ENCODE results near the gene G3BP2. TPM values are rescaled to one million over a fixed set of nuclear protein-coding genes. Genes with fewer than 3 reads are reported as not detected.

The G3BP2 gene
- total and polyA plus RNA-seq, 2 donors: 43.3 to 101 TPM

- no peaks in the 10 kb centered on the region for H3K4me1 ChIP-seq (ENCODE audit: control insufficient read depth in 2 of 2, insufficient read depth in 2 of 2, low read length in 2 of 2)
- no peaks in the 10 kb centered on the region for H3K36me3 ChIP-seq (ENCODE audit: control insufficient read depth in 2 of 2, insufficient read depth in 2 of 2, low read length in 1 of 2)
- no peak overlapping the region for H3K27ac ChIP-seq (ENCODE audit: low read depth in 1 of 2, low read length in 1 of 2)
- no peak overlapping the region for H3K4me3 ChIP-seq (ENCODE audit: low read length in 2 of 2)
- H3K27me3 ChIP-seq (ENCODE audit: control insufficient read depth in 2 of 2, insufficient read depth in 1 of 2, low read length in 1 of 2): no peaks in the 10 kb centered on the region
- H3K9me3 ChIP-seq (ENCODE audit: control insufficient read depth in 2 of 2, insufficient read depth in 1 of 2, low read length in 1 of 2): no peaks in the 10 kb centered on the region
- 96% methylated on average over 1 of the region's 1 CpG for WGBS
- no peak for DNase-seq (ENCODE audit: low read depth in 6 of 9, low spot score in 9 of 9)
Measured at GRCh38 chr4:75612306-75612705, 60.9 kb downstream of the G3BP2 start.

- Histone ChIP-seq H3K4me3 (ENCODE audit: low read length in 2 of 2) (no peak overlapping the region), H3K4me1 (ENCODE audit: control insufficient read depth in 2 of 2, insufficient read depth in 2 of 2, low read length in 2 of 2) (no peaks in the 10 kb centered on the region), H3K27ac (ENCODE audit: low read depth in 1 of 2, low read length in 1 of 2) (no peak overlapping the region), H3K36me3 (ENCODE audit: control insufficient read depth in 2 of 2, insufficient read depth in 2 of 2, low read length in 1 of 2) (no peaks in the 10 kb centered on the region), H3K9me3 (ENCODE audit: control insufficient read depth in 2 of 2, insufficient read depth in 1 of 2, low read length in 1 of 2) (no peaks in the 10 kb centered on the region), H3K27me3 (ENCODE audit: control insufficient read depth in 2 of 2, insufficient read depth in 1 of 2, low read length in 1 of 2) (no peaks in the 10 kb centered on the region)
- 98% methylated on average over 4 of the region's 4 CpGs for WGBS
- no peak for DNase-seq (ENCODE audit: low read depth in 6 of 9, low spot score in 9 of 9)
Measured at GRCh38 chr4:75605928-75606327, 67.3 kb downstream of the G3BP2 start.

- WGBS: 97% methylated on average over 4 of the region's 4 CpGs
- no peak overlapping the region for H3K4me3 ChIP-seq (ENCODE audit: low read length in 2 of 2)
- no peaks in the 10 kb centered on the region for H3K27me3 ChIP-seq (ENCODE audit: control insufficient read depth in 2 of 2, insufficient read depth in 1 of 2, low read length in 1 of 2)
- H3K36me3 ChIP-seq (ENCODE audit: control insufficient read depth in 2 of 2, insufficient read depth in 2 of 2, low read length in 1 of 2): no peaks in the 10 kb centered on the region
- no peaks in the 10 kb centered on the region for H3K4me1 ChIP-seq (ENCODE audit: control insufficient read depth in 2 of 2, insufficient read depth in 2 of 2, low read length in 2 of 2)
- no peak for DNase-seq (ENCODE audit: low read depth in 6 of 9, low spot score in 9 of 9)
- no peaks in the 10 kb centered on the region for H3K9me3 ChIP-seq (ENCODE audit: control insufficient read depth in 2 of 2, insufficient read depth in 1 of 2, low read length in 1 of 2)
- H3K27ac ChIP-seq (ENCODE audit: low read depth in 1 of 2, low read length in 1 of 2): no peak overlapping the region
Measured at GRCh38 chr4:75599647-75600046, 73.6 kb downstream of the G3BP2 start.

DNA sequence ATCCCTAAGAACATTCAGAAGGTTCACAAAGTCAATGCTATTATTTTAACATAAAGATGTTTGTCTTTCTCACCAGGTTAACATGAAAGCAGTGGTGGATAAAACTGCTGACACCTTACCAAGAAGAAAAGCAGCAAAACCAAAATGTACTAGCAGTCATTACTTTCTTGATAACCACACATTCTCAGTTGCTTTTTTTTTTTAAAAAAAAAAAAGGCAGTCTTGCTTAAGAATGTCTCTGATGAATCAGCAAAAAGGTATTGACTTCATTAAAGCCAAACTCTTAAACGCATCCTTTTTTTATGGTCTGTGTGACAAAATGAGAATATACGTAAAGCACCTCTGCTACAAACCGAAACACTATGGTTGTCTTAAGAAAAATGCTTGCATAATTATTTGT lies 74.8 kb downstream of the G3BP2 start:
- no peaks in the 10 kb centered on the region for H3K27me3 ChIP-seq (ENCODE audit: control insufficient read depth in 2 of 2, insufficient read depth in 1 of 2, low read length in 1 of 2)
- DNase-seq (ENCODE audit: low read depth in 6 of 9, low spot score in 9 of 9): no peak
- 57% methylated on average over 3 of the region's 3 CpGs for WGBS

GRCh38 chr4:75596061-75596460 lies 77.2 kb downstream of the G3BP2 start:
- whole genome bisulfite sequencing: 95% methylated on average over 3 of the region's 3 CpGs
- H3K27me3 ChIP-seq (ENCODE audit: control insufficient read depth in 2 of 2, insufficient read depth in 1 of 2, low read length in 1 of 2): no peaks in the 10 kb centered on the region
- no peaks in the 10 kb centered on the region for H3K9me3 ChIP-seq (ENCODE audit: control insufficient read depth in 2 of 2, insufficient read depth in 1 of 2, low read length in 1 of 2)
- no peak overlapping the region for H3K27ac ChIP-seq (ENCODE audit: low read depth in 1 of 2, low read length in 1 of 2)
- no peaks in the 10 kb centered on the region for H3K36me3 ChIP-seq (ENCODE audit: control insufficient read depth in 2 of 2, insufficient read depth in 2 of 2, low read length in 1 of 2)
- H3K4me3 ChIP-seq (ENCODE audit: low read length in 2 of 2): no peak overlapping the region
- H3K4me1 ChIP-seq (ENCODE audit: control insufficient read depth in 2 of 2, insufficient read depth in 2 of 2, low read length in 2 of 2): no peaks in the 10 kb centered on the region
- DNase-seq (ENCODE audit: low read depth in 6 of 9, low spot score in 9 of 9): no peak

More for the DNA sequence above, 74.8 kb downstream of the G3BP2 start:
- no peaks in the 10 kb centered on the region for H3K36me3 ChIP-seq (ENCODE audit: control insufficient read depth in 2 of 2, insufficient read depth in 2 of 2, low read length in 1 of 2)
- H3K27ac ChIP-seq (ENCODE audit: low read depth in 1 of 2, low read length in 1 of 2): no peak overlapping the region
- H3K4me1 ChIP-seq (ENCODE audit: control insufficient read depth in 2 of 2, insufficient read depth in 2 of 2, low read length in 2 of 2): no peaks in the 10 kb centered on the region
- H3K4me3 ChIP-seq (ENCODE audit: low read length in 2 of 2): no peak overlapping the region
- H3K9me3 ChIP-seq (ENCODE audit: control insufficient read depth in 2 of 2, insufficient read depth in 1 of 2, low read length in 1 of 2): no peaks in the 10 kb centered on the region

GRCh38 chr4:75593393-75593792 lies 79.8 kb downstream of the G3BP2 start:
- H3K36me3 ChIP-seq (ENCODE audit: control insufficient read depth in 2 of 2, insufficient read depth in 2 of 2, low read length in 1 of 2): no peaks in the 10 kb centered on the region
- no peak for DNase-seq (ENCODE audit: low read depth in 6 of 9, low spot score in 9 of 9)
- 100% methylated on average over 1 of the region's 1 CpG for WGBS
- H3K27ac ChIP-seq (ENCODE audit: low read depth in 1 of 2, low read length in 1 of 2): no peak overlapping the region
- no peak overlapping the region for H3K4me3 ChIP-seq (ENCODE audit: low read length in 2 of 2)
- H3K4me1 ChIP-seq (ENCODE audit: control insufficient read depth in 2 of 2, insufficient read depth in 2 of 2, low read length in 2 of 2): no peaks in the 10 kb centered on the region
- no peaks in the 10 kb centered on the region for H3K27me3 ChIP-seq (ENCODE audit: control insufficient read depth in 2 of 2, insufficient read depth in 1 of 2, low read length in 1 of 2)
- no peaks in the 10 kb centered on the region for H3K9me3 ChIP-seq (ENCODE audit: control insufficient read depth in 2 of 2, insufficient read depth in 1 of 2, low read length in 1 of 2)

Other genes with a start within 250 kb of the G3BP2 start
- 14.1 TPM for gene RCHY1, start 159.0 kb downstream of the G3BP2 start, total RNA-seq
- gene RCHY1, start 159.0 kb downstream of the G3BP2 start, polyA plus RNA-seq: 19.7 TPM
- gene THAP6, start 158.9 kb downstream of the G3BP2 start, total RNA-seq: 10.7 TPM
- gene THAP6, start 158.9 kb downstream of the G3BP2 start, polyA plus RNA-seq: 7.8 TPM
- not detected for gene ODAPH, start 117.3 kb downstream of the G3BP2 start, total RNA-seq
- gene ODAPH, start 117.3 kb downstream of the G3BP2 start, polyA plus RNA-seq: 0.21 TPM
- gene CDKL2, start 42.9 kb downstream of the G3BP2 start, total RNA-seq: 0.14 TPM
- gene CDKL2, start 42.9 kb downstream of the G3BP2 start, polyA plus RNA-seq: 0.25 TPM
- gene USO1, start 51.2 kb upstream of the G3BP2 start, total RNA-seq: 45.4 TPM
- 42.6 TPM for gene USO1, start 51.2 kb upstream of the G3BP2 start, polyA plus RNA-seq
- under 0.01 TPM for gene PPEF2, start 229.0 kb upstream of the G3BP2 start, total RNA-seq
- 0.07 TPM for gene PPEF2, start 229.0 kb upstream of the G3BP2 start, polyA plus RNA-seq